ENCODE measurements around the gene ILRUN. TPM values are rescaled to one million over a fixed set of nuclear protein-coding genes. Genes with fewer than 3 reads are reported as not detected.

Gene ILRUN
- total and polyA plus RNA-seq, 9 of the 15 experiments (the other 6 are each of a cell fraction or from before 2014, with no cell fraction given) = 24.9 to 78.9 (median 53.4) TPM

- DNase-seq (ENCODE audit: extremely low read depth in 1 of 4, low spot score in 3 of 4) (no peak), FAIRE-seq (no peak), ATAC-seq (no peak)
- Histone ChIP-seq H3K9ac (ENCODE audit: insufficient read depth in 1 of 2, low read depth in 2 of 2, low read length in 2 of 2) (no peak overlapping the region), H2AFZ (ENCODE audit: low read depth, low read length) (no peak overlapping the region), H3K4me1 (replicated peaks in 1 of 2; ENCODE audit: control insufficient read depth in 2 of 2, insufficient read depth in 2 of 2, low read length in 2 of 2) (peaks cover 21 to 31% of the 10 kb centered on the region in 2 experiments), H4K20me1 (replicated peaks; ENCODE audit: control insufficient read depth, insufficient read depth, low read length) (no peaks in the 10 kb centered on the region), H3K9me3 (replicated peaks; ENCODE audit: control insufficient read depth, insufficient read depth, low read depth, low read length) (no peaks in the 10 kb centered on the region), H3K79me2 (ENCODE audit: control insufficient read depth, insufficient read depth, low read length) (no peaks in the 10 kb centered on the region), H3K27ac (ENCODE audit: extremely low read depth, low read depth, low read length) (no peak overlapping the region), H3K9me1 (ENCODE audit: control insufficient read depth, insufficient read depth, low read length) (no peaks in the 10 kb centered on the region), H3K36me3 (ENCODE audit: control insufficient read depth, insufficient read depth, low read length) (no peaks in the 10 kb centered on the region), H3K27me3 (ENCODE audit: control insufficient read depth in 2 of 2, insufficient read depth in 2 of 2, low read length in 2 of 2) (no peaks in the 10 kb centered on the region), H3K4me2 (ENCODE audit: insufficient read depth, low read length) (no peak overlapping the region), H3K4me3 (no peak overlapping the region)
- no TSS peak for BruUV-seq (replicated peaks)
- ChIA-PET POLR2A (interaction anchor here (0.6 to 2.8 kb wide), 4 partner anchors 12 to 624 kb away, joined by 3 to 7 read pairs (median 4); partner anchors contain the start of gene SNRPC), CTCF (ENCODE audit: low intra/inter-chr PET ratio) (no interaction called here)
- no peak for TF ChIP-seq U2AF2 (optimal IDR thresholded peaks at IDR 0.05; ENCODE audit: low read depth, low read length)
- no peak for TF ChIP-seq ETS2 (tag; IDR thresholded peaks at IDR 0.05; ENCODE audit: borderline replicate concordance, poor library complexity, severe bottlenecking)
- no peak for TF ChIP-seq E2F6 (IDR thresholded peaks at IDR 0.05; ENCODE audit: borderline replicate concordance in 1 of 2, extremely low read depth in 1 of 2, insufficient read depth in 1 of 2, insufficient read length in 1 of 2, low read depth in 1 of 2, low read length in 1 of 2, poor library complexity in 1 of 2, severe bottlenecking in 1 of 2)
- TF ChIP-seq SRSF3 (IDR thresholded peaks at IDR 0.05; ENCODE audit: insufficient read depth, low read length) = no peak
- TF ChIP-seq, protein P1, sequence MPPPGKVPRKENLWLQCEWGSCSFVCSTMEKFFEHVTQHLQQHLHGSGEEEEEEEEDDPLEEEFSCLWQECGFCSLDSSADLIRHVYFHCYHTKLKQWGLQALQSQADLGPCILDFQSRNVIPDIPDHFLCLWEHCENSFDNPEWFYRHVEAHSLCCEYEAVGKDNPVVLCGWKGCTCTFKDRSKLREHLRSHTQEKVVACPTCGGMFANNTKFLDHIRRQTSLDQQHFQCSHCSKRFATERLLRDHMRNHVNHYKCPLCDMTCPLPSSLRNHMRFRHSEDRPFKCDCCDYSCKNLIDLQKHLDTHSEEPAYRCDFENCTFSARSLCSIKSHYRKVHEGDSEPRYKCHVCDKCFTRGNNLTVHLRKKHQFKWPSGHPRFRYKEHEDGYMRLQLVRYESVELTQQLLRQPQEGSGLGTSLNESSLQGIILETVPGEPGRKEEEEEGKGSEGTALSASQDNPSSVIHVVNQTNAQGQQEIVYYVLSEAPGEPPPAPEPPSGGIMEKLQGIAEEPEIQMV (tag; conservative IDR thresholded peaks at IDR 0.05; ENCODE audit: low read depth) = no peak
- no peak for TF ChIP-seq ZNF444 (CRISPR knock-in tag; IDR thresholded peaks at IDR 0.05)
- TF ChIP-seq LARP7 (IDR thresholded peaks at IDR 0.05) = no peak
- no peak for TF ChIP-seq PURB (CRISPR knock-in tag; IDR thresholded peaks at IDR 0.05; ENCODE audit: low read depth)
- no peak for TF ChIP-seq NR2F6 (CRISPR knock-in tag; IDR thresholded peaks at IDR 0.05)
- no peak for TF ChIP-seq FUS (optimal IDR thresholded peaks at IDR 0.05; ENCODE audit: low read depth, low read length)
- TF ChIP-seq ZNF263 (CRISPR knock-in tag; IDR thresholded peaks at IDR 0.05; ENCODE audit: borderline replicate concordance) = no peak
- TF ChIP-seq MECOM (CRISPR knock-in tag; IDR thresholded peaks at IDR 0.05) = no peak
- TF ChIP-seq, protein P2, sequence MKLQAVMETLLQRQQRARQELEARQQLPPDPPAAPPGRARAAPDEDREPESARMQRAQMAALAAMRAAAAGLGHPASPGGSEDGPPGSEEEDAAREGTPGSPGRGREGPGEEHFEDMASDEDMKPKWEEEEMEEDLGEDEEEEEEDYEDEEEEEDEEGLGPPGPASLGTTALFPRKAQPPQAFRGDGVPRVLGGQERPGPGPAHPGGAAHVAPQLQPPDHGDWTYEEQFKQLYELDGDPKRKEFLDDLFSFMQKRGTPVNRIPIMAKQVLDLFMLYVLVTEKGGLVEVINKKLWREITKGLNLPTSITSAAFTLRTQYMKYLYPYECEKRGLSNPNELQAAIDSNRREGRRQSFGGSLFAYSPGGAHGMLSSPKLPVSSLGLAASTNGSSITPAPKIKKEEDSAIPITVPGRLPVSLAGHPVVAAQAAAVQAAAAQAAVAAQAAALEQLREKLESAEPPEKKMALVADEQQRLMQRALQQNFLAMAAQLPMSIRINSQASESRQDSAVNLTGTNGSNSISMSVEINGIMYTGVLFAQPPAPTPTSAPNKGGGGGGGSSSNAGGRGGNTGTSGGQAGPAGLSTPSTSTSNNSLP (IDR thresholded peaks at IDR 0.05; ENCODE audit: borderline replicate concordance, low read depth, low read length) = no peak
- intact Hi-C loops (cut with micrococcal nuclease) (no loop called here), in situ Hi-C loops (cut with MboI) (no loop called here)
- 74% methylated on average over 7 of the region's 7 CpGs for WGBS (ENCODE audit: insufficient coverage, low coverage, missing lambda C conversion rate)
Measured at GRCh38 chr6:34743625-34744293, 47.2 kb upstream of the ILRUN start.

Data from K562 (cell line).